COLO829 (cell line): ENCODE results near the gene ANKRD61.
"Not testable (repeated sequence)": the region's sequence is repeated elsewhere in the genome, so short reads cannot be mapped to it uniquely, and the experiment has no call there.

Source experiments
- DNase-seq: peaks from one replicate; pipeline ENCODE4 v3.0.0; 2012; ENCODE audit warnings: low spot score

The ANKRD61 gene

DNA sequence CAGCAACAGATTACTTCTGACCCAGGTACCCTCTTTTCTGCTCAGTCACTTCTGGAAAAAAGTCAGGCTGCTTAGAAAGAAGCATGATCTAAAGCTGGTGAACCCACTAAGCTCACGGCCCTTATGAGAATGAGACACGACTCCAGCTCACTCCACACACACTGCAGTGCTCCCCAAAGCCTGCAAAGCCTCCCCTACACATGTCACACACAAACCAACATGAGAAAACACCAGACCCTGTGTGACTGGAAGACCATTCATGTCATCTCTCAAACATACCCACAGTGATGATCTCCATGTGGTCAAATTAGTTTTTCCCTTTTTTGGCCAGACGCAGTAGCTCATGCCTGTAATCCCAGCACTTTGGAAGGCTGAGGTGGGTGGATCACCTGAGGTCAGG lies 391 bp downstream of the ANKRD61 start:
- no peak for DNase-seq

DNA sequence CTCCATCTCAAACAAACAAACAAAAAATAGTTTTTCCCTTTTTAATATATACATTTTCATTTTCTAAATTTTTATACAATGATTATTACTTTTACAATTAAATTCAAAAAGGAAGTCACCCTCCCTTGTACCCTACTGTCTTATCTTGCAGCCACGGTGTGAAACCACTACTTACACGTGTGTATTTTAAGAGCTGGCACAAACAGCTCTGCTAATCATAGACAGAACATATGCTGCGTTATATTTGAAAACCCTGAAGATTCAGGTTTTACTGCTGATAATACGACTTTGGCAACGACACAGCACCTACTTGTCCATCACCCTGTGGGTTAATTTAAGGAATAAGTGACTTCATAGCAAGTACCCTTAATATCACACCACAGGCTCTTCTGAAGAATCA lies 991 bp downstream of the ANKRD61 start:
- no peak for DNase-seq

DNA sequence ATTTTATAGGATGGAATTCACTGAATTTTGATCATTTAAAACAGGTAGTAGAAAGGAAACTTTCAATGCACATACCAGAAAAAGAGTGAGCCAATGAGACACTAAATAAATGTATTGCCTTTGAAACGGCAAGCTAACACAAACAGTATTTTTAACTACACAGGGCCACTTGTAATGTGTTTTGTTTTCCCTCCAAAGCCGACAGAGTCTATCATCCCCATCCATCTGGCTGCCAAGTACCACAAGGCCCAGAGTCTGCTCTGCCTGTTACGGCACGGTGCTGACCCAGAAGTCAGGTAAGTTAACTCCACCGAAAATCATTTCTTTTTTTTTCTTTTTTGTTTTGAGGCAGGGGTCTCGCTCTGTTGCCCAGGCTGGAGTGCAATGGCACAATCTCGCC lies 1.5 kb downstream of the ANKRD61 start:
- DNase-seq = no peak

DNA sequence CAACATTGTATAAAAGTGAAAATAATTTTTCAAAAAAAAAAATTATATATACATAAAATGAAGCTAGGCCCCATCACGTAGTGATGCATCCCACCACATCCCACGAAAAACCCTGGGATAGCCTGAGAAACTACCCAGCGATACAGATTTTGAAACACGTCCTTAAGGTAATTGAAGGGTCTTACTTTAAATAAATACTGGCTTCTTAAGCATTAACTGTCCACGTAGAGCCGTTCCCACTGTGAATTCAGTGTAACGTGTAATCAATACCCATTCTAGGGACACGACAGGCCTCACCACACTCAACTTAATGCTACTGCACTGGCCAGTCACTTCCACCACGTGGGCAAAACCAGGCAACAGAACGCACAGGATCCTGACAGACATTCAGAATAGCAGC lies 4.0 kb downstream of the ANKRD61 start:
- DNase-seq = no peak

DNA sequence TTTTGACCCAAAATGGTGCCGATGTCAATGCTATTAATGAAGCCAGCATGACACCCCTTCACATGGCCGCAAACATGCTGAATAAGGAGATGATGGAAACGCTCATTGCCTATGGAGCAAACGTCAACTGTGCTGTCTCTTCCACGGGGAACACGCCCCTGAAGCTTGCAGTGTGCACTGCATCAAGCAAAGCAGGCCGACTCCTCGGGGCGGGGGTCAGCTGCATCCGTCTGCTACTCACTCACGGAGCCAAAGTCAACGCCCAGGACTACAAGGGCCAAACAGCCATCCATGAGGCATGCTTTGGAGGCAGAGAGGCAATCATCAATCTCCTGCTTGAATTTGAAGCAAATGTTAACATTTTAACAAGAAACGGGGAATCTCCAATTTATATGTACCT lies 4.5 kb downstream of the ANKRD61 start:
- no peak for DNase-seq

DNA sequence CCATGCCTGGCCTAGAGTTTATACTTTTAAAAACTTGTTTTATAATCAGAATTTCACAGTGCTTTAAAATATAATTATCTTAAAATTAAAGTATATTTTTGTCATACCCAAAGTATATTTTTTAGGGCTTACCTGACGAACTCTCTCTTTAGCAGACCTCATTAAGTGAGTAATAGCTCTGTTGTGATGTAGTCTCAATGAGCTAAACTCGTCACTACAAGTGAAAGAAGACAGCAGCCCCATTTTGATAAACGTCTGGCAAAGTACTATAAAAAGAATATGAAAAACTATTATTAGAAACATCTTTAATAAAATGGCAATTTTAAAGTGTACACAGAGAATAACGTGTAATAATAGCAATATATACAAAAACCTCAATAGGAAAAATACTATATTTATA lies 18.6 kb downstream of the ANKRD61 start:
- DNase-seq = no peak

DNA sequence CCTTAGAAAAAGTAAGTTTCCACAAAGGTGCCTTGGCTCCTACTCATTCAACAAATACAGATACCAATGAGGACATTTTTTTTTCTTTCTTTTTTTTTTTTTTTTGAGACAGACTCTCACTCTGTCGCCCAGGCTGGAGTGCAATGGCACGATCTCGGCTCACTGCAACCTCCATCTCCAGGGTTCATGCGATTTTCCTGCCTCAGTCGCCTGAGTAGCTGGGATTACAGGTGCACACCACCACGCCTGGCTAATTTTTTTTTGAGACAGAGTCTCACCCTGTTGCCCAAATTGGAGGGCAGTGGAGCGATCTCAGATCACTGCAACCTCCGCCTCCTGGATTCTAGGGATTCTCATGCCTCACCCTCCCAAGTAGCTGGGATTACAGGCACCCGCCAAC lies 20.0 kb downstream of the ANKRD61 start:
- DNase-seq = not testable (repeated sequence)

DNA sequence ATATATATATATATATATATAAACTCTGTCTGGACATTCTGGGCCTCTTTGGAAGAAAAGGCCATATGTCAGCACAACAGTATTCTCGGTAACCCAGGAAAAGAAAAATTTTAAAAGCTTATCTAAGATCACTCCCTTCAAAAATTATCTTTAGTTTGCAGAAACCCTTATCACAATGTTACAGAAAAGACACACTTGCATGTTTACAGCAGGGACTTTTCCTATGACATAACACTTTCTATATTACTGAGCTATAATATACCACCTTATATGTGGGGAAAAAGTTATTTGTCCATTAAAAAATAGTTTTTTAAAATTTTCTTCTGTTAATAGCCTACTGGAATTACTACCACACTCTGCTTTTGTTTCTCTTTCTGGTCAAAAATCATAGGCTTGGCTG lies 25.4 kb downstream of the ANKRD61 start:
- no peak for DNase-seq

DNA sequence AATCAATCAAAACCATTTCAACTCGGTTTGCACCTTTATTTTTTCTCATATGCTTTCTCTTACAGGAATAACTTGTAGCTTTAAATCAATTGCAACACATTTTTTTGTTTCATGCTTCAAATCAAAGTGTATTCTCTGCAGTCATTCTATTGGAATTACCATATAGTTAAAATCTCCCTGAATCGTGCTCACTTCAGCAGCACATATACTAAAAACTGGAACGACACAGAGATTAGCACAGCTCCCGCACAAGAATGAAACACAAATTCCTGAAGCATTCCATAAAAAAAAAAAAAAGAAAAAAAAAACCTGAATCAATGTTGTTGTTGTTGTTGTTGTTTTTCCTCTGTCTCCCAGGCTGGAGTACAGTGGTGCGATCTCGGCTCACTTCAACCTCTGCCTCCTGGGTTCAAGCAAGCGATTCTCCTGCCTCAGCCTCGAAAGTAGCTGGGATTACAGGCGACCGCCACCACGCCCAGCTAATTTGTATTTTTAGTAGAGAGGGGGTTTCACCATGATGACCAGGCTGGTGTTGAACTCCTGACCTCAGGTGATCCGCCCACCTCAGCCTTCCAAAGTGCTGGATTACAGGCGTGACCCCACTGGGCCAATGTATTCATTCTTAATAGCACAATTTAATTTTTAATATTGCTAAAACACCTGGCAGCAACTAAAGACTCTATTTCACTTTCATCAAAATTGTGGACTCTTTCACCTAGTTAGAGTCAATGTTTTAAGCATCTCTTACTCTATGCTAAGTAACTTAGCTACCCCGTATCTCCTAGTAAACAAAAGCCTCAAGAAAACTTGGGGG lies 26.3 kb downstream of the ANKRD61 start:
- DNase-seq = no peak

DNA sequence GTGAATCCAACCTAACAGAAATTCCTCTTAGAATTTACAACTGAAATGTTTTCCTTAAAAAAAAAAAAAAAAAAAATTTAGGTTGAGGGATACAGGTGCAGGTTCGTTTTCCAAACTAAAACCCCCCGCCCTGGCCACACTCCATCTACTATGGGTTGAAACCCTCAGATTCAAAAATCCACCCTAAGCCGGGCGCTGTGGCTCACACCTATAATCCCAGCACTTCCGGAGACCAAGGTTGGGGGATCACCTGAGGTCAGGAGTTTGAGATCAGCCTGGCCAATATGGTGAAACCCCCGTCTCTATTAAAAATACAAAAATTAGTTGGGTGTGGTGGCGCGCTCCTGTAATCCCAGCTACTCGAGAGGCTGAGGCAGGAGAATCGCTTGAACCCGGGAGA lies 28.8 kb downstream of the ANKRD61 start:
- DNase-seq = not testable (repeated sequence)

DNA sequence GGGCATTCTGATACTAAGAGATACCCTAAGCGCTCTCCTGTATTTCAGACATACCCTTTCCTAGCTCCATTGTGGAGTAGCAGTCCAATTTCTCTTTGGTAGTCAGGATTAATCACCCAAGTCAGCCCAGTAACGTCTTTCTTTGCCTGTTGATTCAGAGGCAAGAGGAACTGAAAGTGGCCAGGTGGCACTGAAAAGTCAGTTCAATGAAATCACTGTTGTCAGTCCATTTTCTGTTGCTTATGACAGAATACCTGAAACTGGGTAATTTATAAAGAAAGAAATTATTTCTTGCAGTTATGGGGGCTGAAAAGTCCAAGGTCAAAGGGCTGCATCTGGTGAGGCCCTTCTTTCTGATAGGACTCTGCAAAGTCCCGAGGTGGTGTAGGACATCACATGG lies 40.2 kb downstream of the ANKRD61 start:
- no peak for DNase-seq

DNA sequence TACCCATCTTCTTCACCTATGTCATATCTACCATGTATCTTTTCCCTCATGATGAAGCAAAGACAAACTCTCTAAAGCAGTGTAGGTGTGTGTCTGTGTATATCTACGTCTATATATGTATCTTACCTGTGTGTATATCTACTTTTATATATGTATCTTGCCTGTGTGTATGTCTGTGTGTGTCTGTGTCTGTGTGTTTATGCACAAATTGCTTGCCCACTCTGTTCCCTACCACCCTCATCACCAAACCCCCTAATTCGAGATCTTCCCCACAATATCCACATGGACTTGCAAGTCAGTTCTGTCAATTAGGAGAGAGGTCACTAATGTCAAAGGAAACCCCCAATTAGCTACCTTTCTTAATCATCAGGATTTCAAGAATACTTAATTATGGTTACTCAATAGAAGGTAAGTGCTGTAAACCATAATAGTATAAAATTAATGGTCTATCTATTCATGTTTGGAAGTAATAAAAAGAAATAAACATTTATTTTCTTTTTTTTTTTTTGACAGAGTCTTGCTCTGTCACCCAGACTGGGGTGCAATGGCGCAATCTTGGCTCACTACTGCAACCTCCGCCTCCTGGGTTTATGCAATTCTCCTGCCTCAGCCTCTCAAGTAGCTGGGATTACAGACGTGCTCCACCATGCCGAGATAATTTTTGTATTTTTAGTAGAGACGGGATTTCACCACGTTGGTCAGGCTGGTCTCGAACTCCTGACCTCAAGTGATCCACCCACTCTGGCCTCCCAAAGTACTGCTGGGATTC lies 43.6 kb downstream of the ANKRD61 start:
- no peak for DNase-seq

DNA sequence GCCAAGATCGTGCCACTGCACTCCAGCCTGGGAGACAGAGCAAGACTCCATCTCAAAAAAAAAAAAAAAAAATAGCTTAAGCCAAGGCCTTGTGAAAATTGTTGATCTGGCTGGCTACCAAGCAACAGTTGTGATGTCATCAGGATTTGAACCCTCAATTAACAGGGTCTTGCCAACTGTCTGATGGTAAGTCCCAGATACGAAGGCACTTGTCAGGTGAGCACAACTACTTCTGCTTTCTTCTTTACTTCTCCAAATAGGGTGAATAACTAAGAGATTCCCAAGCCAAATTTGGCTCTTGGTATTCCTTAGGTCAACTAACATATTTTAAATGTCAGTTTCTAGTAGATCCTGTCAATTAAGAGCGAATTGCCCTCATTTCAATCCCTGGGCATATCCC lies 47.4 kb downstream of the ANKRD61 start:
- DNase-seq = no peak

DNA sequence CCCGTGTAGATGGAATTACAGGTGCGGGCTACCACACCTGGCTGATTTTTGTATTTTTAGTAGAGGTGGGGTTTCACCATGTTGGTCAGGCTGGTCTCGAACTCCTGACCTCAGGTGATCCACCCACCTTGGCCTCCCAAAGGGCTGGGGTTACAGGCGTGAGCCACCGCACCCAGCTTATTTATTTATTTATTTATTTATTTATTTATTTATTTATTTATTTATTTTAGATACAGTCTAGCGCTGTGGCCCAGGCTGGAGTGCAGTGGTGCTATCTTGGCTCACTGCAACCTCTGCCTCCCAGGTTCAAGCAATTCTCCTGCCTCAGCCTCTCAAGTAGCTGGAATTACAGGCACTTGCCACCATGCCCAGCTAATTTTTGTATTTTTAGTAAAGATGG lies 51.9 kb downstream of the ANKRD61 start:
- not testable (repeated sequence) for DNase-seq
